ENCODE data around the gene GGCX.

DNA sequence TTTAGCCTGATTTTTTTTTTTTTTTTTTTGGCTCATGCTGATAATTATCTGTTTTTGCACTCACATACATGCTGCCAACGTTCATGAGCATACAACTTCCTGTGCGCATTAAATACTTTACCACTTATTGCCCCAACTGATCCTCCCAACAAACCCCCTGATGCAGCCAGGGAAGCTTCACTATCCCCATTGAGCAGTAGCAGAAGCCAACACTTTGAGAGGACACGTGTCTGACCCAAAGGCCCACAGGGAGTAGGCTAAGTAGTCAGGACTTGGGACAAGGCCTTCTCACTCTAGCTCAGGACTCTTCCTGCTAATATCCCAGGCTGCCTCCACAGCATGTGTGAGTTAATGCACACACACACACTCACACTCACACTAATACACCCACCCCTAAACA lies 58.6 kb downstream of the GGCX start:
- TF ChIP-seq, protein P1, sequence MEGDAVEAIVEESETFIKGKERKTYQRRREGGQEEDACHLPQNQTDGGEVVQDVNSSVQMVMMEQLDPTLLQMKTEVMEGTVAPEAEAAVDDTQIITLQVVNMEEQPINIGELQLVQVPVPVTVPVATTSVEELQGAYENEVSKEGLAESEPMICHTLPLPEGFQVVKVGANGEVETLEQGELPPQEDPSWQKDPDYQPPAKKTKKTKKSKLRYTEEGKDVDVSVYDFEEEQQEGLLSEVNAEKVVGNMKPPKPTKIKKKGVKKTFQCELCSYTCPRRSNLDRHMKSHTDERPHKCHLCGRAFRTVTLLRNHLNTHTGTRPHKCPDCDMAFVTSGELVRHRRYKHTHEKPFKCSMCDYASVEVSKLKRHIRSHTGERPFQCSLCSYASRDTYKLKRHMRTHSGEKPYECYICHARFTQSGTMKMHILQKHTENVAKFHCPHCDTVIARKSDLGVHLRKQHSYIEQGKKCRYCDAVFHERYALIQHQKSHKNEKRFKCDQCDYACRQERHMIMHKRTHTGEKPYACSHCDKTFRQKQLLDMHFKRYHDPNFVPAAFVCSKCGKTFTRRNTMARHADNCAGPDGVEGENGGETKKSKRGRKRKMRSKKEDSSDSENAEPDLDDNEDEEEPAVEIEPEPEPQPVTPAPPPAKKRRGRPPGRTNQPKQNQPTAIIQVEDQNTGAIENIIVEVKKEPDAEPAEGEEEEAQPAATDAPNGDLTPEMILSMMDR (IDR thresholded peaks at IDR 0.05 in 4 of 5, conservative IDR thresholded peaks at IDR 0.05 in 1 of 5) = no peak
- TF ChIP-seq POLR2A (IDR thresholded peaks at IDR 0.05) = no peak

Data from gastrocnemius medialis (tissue), 4 donors.